GM23338 (cell line): ENCODE results near the gene FICD. TPM values are rescaled to one million over a fixed set of nuclear protein-coding genes. Genes with fewer than 3 reads are reported as not detected.

Experiments
- CREB1 ChIP-seq: fragments of 250-450 bp; sonication (Bioruptor Pico); IDR thresholded peaks from 2 replicates; pipeline ENCODE4 v1.5.0; 2020; ENCODE audit warnings: low read depth, mild to moderate bottlenecking, moderate library complexity
- CTCF ChIP-seq, 2 experiments: fragments of 200-600 bp in 1 of 2; sonication (generic) in 1 of 2; conservative IDR thresholded peaks; 2 replicates each; pipeline versions ENCODE4 v1.5.1 to v1.6.1; 2016 to 2017; ENCODE audit warnings: antibody characterized with exemption in 2 of 2, low read depth in 2 of 2, mild to moderate bottlenecking in 2 of 2, moderate library complexity in 1 of 2
- EZH2 ChIP-seq: fragments of 200-600 bp; sonication (generic); IDR thresholded peaks from one replicate; pipeline ENCODE4 v1.8.0; 2017; ENCODE audit warnings: antibody characterized with exemption, mild to moderate bottlenecking, low read depth; ENCODE audit not compliant: unreplicated experiment
- EZH2phosphoT487 ChIP-seq: fragments of 200-600 bp; sonication (generic); IDR thresholded peaks from one replicate; pipeline ENCODE4 v1.8.1; 2018; ENCODE audit warnings: antibody characterized with exemption; ENCODE audit not compliant: unreplicated experiment
- JUNB ChIP-seq: IDR thresholded peaks from one replicate; pipeline ENCODE4 v1.6.1; 2016; ENCODE audit warnings: antibody characterized with exemption; ENCODE audit not compliant: unreplicated experiment
- NANOG ChIP-seq: IDR thresholded peaks from 2 replicates; pipeline ENCODE4 v1.6.1; 2016; ENCODE audit warnings: antibody characterized with exemption, borderline replicate concordance
- POLR2AphosphoS5 ChIP-seq: IDR thresholded peaks from 2 replicates; pipeline ENCODE4 v1.6.1; 2016; ENCODE audit warnings: antibody characterized with exemption, low read depth
- STAT1 ChIP-seq: IDR thresholded peaks from one replicate; pipeline ENCODE4 v1.6.1; 2016; ENCODE audit warnings: antibody characterized with exemption; ENCODE audit not compliant: unreplicated experiment
- ZNF114 ChIP-seq: fragments of 250-450 bp; sonication (Bioruptor Pico); IDR thresholded peaks from 2 replicates; pipeline ENCODE4 v1.5.0; 2020; ENCODE audit warnings: mild to moderate bottlenecking, moderate library complexity
- ZNF331 ChIP-seq: fragments of 250-450 bp; sonication (Bioruptor Pico); IDR thresholded peaks from 2 replicates; pipeline ENCODE4 v1.5.0; 2020; ENCODE audit warnings: low read depth, mild to moderate bottlenecking, moderate library complexity
- ZNF462 ChIP-seq: fragments of 250-450 bp; sonication (Bioruptor Pico); IDR thresholded peaks from 2 replicates; pipeline ENCODE4 v1.5.0; 2020; ENCODE audit warnings: mild to moderate bottlenecking, moderate library complexity
- polyA plus RNA-seq: library from polyadenylated mRNA; unstranded; fragments of >200 nt; fragmentation: Nextera tagmentation; extraction: Ambion mirVana; gene quantifications from 2 replicates; pipeline ENCODE4 v1.2.1, GENCODE V29; 2016
- total RNA-seq: library from RNA; depleted of rRNA; stranded (reverse); fragments of >200 nt; shearing (Covaris generic); gene quantifications from 2 replicates; pipeline ENCODE4 v1.2.3, GENCODE V29; 2014

The FICD gene
- total and polyA plus RNA-seq, 2 experiments from 2014 or later, result 4.9 to 5.3 TPM

GRCh38 chr12:108566452-108566851 lies 51.4 kb downstream of the FICD start (continued):
- TF ChIP-seq ZNF462 (CRISPR knock-in tag) (no peak), EZH2 (no peak), ZNF114 (CRISPR knock-in tag) (no peak), EZH2phosphoT487 (no peak), NANOG (no peak), ZNF331 (CRISPR knock-in tag) (no peak), CTCF (conservative IDR thresholded peaks at IDR 0.05; ENCODE audit: low read depth in 2 of 2) (no peak), STAT1 (no peak), CREB1 (CRISPR knock-in tag) (no peak), POLR2AphosphoS5 (no peak), JUNB (no peak)
